Adrenal gland (tissue), 5 donors: ENCODE data around the gene NAP1L1.

Experiments used
- CTCF ChIP-seq, 6 experiments: fragments of 450-650 bp in 4 of 6; fragments of 200-600 bp in 2 of 6; sonication (generic) in 1 of 6; IDR thresholded peaks; 1 replicate in 5 of 6; 2 replicates in 1 of 6; pipeline versions ENCODE4 v1.5.1 to v1.8.0; 2016 to 2021; ENCODE audit warnings: antibody characterized with exemption in 6 of 6, mild to moderate bottlenecking in 2 of 6, moderate library complexity in 1 of 6
- POLR2A ChIP-seq, 2 donors: fragments of 450-650 bp; IDR thresholded peaks; one replicate each; pipeline ENCODE4 v1.6.1; 2017; ENCODE audit warnings: antibody characterized with exemption in 2 of 2, mild to moderate bottlenecking in 2 of 2, moderate library complexity in 1 of 2
- donor health status: DM: no; HTN: no; CAD: no.

DNA sequence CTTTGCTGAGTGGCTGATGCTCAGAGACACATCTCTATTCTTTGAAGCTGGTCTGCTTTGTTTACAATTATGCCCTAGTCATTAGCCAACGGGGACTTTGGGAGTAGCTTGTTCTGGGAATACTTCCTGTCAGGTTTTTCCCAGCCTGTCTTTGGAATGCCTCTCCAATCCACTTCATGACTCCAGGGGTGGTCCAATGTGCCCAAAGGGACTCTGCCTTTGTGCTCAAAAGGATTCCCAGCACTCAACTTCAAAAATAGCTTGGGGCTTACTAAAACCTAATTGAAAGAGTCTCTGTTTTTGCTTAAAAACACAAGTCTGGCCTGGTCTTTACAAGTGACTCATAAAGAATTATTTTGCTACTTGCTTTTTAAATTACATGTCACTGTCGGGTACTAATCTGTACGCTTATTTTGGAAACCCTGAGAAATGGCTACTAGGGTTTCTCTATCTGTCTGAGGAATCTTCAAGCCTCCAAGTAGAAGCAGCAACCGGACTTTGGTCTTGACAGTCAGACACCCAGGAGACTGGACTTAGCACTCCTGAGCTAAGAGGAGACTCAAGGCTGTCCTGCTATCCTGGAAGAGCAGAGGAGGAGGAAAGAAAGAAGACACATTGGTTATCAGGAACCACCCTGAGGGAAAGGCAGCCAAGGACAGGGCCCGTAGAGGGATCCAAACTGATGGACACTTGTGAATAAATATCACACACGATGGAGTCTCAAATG lies 73.6 kb downstream of the NAP1L1 start:
- TF ChIP-seq CTCF (IDR thresholded peaks at IDR 0.05), result no peak
- TF ChIP-seq POLR2A (IDR thresholded peaks at IDR 0.05), result no peak
